Sigmoid colon (tissue), 4 donors: ENCODE data around the gene SLC22A13.

Source experiments
- CTCF ChIP-seq, 4 experiments: fragments of 450-650 bp in 3 of 4; fragments of 200-600 bp in 1 of 4; IDR thresholded peaks; one replicate each; pipeline ENCODE4 v1.5.1; 2016 to 2019; ENCODE audit warnings: antibody characterized with exemption in 4 of 4, mild to moderate bottlenecking in 3 of 4, moderate library complexity in 2 of 4
- POLR2A ChIP-seq, 2 donors: fragments of 450-650 bp; IDR thresholded peaks; one replicate each; pipeline ENCODE4 v1.6.1; 2016; ENCODE audit warnings: antibody characterized with exemption in 2 of 2, mild to moderate bottlenecking in 2 of 2, moderate library complexity in 2 of 2
- POLR2AphosphoS5 ChIP-seq, 4 donors: sonication (generic); formaldehyde crosslinking; IDR thresholded peaks; one replicate each; pipeline ENCODE4 v1.6.1; 2017; ENCODE audit warnings: antibody characterized with exemption in 4 of 4

- TF ChIP-seq POLR2AphosphoS5 (IDR thresholded peaks at IDR 0.05) (no peak), CTCF (IDR thresholded peaks at IDR 0.05) (no peak), POLR2A (IDR thresholded peaks at IDR 0.05) (no peak)
Measured at GRCh38 chr3:38227989-38228388, 37.6 kb upstream of the SLC22A13 start.
